RWPE1 (cell line): ENCODE data around the gene FCER1G.

ENCODE experiments used
- CTCF ChIA-PET: fragments of 350-600 bp; sonication (Branson Sonifier 250); formaldehyde crosslinking; extraction: SDS; loops from one replicate; lab custom pipeline; 2021; lab: Yijun Ruan, JAX
- POLR2A ChIA-PET: fragments of 400-600 bp; formaldehyde crosslinking; extraction: SDS; loops from one replicate; lab custom pipeline; 2020; ENCODE audit warnings: antibody characterized with exemption; ENCODE audit not compliant: low non-redundant PET; lab: Yijun Ruan, JAX
- DNase-seq: peaks from one replicate; pipeline ENCODE4 v3.0.0; 2012; ENCODE audit warnings: low spot score
- H3K27ac ChIP-seq: fragments of 450-650 bp; 2 replicates; pipeline ENCODE4 v1.5.1; 2017
- TF ChIP-seq, protein P1 (sequence below): fragments of 450-650 bp; conservative IDR thresholded peaks from 2 replicates; pipeline ENCODE4 v1.5.1; 2017; ENCODE audit warnings: low read depth, mild to moderate bottlenecking

FCER1G gene

GRCh38 chr1:161209790-161210409, 5.2 kb upstream of the FCER1G start:
- TF ChIP-seq, protein P1, sequence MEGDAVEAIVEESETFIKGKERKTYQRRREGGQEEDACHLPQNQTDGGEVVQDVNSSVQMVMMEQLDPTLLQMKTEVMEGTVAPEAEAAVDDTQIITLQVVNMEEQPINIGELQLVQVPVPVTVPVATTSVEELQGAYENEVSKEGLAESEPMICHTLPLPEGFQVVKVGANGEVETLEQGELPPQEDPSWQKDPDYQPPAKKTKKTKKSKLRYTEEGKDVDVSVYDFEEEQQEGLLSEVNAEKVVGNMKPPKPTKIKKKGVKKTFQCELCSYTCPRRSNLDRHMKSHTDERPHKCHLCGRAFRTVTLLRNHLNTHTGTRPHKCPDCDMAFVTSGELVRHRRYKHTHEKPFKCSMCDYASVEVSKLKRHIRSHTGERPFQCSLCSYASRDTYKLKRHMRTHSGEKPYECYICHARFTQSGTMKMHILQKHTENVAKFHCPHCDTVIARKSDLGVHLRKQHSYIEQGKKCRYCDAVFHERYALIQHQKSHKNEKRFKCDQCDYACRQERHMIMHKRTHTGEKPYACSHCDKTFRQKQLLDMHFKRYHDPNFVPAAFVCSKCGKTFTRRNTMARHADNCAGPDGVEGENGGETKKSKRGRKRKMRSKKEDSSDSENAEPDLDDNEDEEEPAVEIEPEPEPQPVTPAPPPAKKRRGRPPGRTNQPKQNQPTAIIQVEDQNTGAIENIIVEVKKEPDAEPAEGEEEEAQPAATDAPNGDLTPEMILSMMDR: peak; percentile 88
- ChIA-PET CTCF (interaction anchor here (0.6 to 1.3 kb wide), 4 partner anchors 9 to 69 kb away, joined by 3 to 6 read pairs (median 4); partner anchors contain the start of gene TOMM40L), POLR2A (no interaction called here)
- DNase-seq: peak; percentile 85
- no peak overlapping the region for H3K27ac ChIP-seq

- no peak overlapping the region for H3K27ac ChIP-seq
- ChIA-PET CTCF (no interaction called here), POLR2A (no interaction called here)
- DNase-seq: no peak
- TF ChIP-seq, protein P1: no peak
Observed at GRCh38 chr1:161214369-161214768, 726 bp upstream of the FCER1G start.

GRCh38 chr1:161216945-161217712, 2.0 kb downstream of the FCER1G start:
- ChIA-PET POLR2A (no interaction called here), CTCF (interaction anchor here (0.6 kb wide), 1 partner anchor 9 kb away, joined by 3 read pairs; no protein-coding TSS in a partner anchor)
- no peak for DNase-seq
- no peak overlapping the region for H3K27ac ChIP-seq
- TF ChIP-seq, protein P1: no peak

DNA sequence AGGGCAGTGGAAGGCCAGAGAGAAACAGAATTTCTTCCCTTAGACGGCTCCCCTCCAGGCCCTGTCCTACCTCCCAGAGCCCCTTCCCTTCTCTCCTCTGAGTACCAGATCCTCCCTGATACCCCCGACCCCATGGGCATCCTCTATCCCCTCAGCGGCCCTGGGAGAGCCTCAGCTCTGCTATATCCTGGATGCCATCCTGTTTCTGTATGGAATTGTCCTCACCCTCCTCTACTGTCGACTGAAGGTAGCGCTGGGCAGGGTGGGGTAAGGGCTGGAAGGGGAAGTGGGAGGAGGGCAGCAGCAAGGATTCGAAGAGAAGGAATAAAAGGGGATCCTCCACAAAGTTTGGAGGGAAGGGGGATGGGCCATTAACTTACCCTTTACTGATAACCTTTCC, 2.7 kb downstream of the FCER1G start:
- POLR2A ChIA-PET: no interaction called here
- CTCF ChIA-PET: interaction anchor here (0.6 to 1.1 kb wide), 2 partner anchors 9 to 73 kb away, joined by 3 read pairs; no protein-coding TSS in a partner anchor
- H3K27ac ChIP-seq: no peak overlapping the region
- TF ChIP-seq, protein P1: no peak
- DNase-seq: no peak

GRCh38 chr1:161218301-161219077, 3.4 kb downstream of the FCER1G start:
- ChIA-PET CTCF (interaction anchor here (0.5 to 1.1 kb wide), 3 partner anchors 8 to 73 kb away, joined by 3 read pairs; no protein-coding TSS in a partner anchor), POLR2A (no interaction called here)
- no peak for DNase-seq
- H3K27ac ChIP-seq: no peak overlapping the region
- TF ChIP-seq, protein P1: no peak
